ENCODE measurements around the gene KYNU.

GRCh38 chr2:142965443-142965842, 88.0 kb downstream of the KYNU start:
- TF ChIP-seq CTCF (IDR thresholded peaks at IDR 0.05): no peak
- TF ChIP-seq POLR2A (IDR thresholded peaks at IDR 0.05): no peak
